ENCODE measurements around the gene DBP.

DBP gene

GRCh38 chr19:48607359-48607755, 29.8 kb downstream of the DBP start:
- no peak overlapping the region for H3K27ac ChIP-seq (ENCODE audit: low read depth, low read length)
- no peaks in the 10 kb centered on the region for H3K9me3 ChIP-seq (ENCODE audit: control insufficient read depth, insufficient read depth, low read length)
- H3K4me1 ChIP-seq (ENCODE audit: control insufficient read depth, insufficient read depth, low read length): no peaks in the 10 kb centered on the region
- no peaks in the 10 kb centered on the region for H3K27me3 ChIP-seq (ENCODE audit: control insufficient read depth, insufficient read depth, low read length)
- no peak overlapping the region for H3K4me3 ChIP-seq (ENCODE audit: low read depth, low read length)
- H3K36me3 ChIP-seq (ENCODE audit: control insufficient read depth, insufficient read depth, low read length): 0 out of 2 replicates have a peak, but pooled peaks cover 2% of the 10 kb centered on the region
- no peak overlapping the region for H3K9ac ChIP-seq (ENCODE audit: low read depth, low read length)

- Histone ChIP-seq H3K27me3 (ENCODE audit: control insufficient read depth, insufficient read depth, low read length) (no peaks in the 10 kb centered on the region), H3K36me3 (ENCODE audit: control insufficient read depth, insufficient read depth, low read length) (0 out of 2 replicates have a peak, but pooled peaks cover 2% of the 10 kb centered on the region), H3K9me3 (ENCODE audit: control insufficient read depth, insufficient read depth, low read length) (no peaks in the 10 kb centered on the region), H3K4me1 (ENCODE audit: control insufficient read depth, insufficient read depth, low read length) (no peaks in the 10 kb centered on the region), H3K27ac (ENCODE audit: low read depth, low read length) (no peak within 1 kb of the TSS), H3K9ac (ENCODE audit: low read depth, low read length) (no peak within 1 kb of the TSS), H3K4me3 (ENCODE audit: low read depth, low read length) (no peak within 1 kb of the TSS)
Measured at GRCh38 chr19:48606463-48607358, 30.5 kb downstream of the DBP start, which contains the start of gene SPACA4. SPACA4 (plus strand) TSS chr19:48606742; CDS start chr19:48606979, 237 bp downstream.

- H3K27ac ChIP-seq (ENCODE audit: low read depth, low read length): no peak overlapping the region
- no peak overlapping the region for H3K9ac ChIP-seq (ENCODE audit: low read depth, low read length)
- no peaks in the 10 kb centered on the region for H3K9me3 ChIP-seq (ENCODE audit: control insufficient read depth, insufficient read depth, low read length)
- H3K36me3 ChIP-seq (ENCODE audit: control insufficient read depth, insufficient read depth, low read length): 0 out of 2 replicates have a peak, but pooled peaks cover 2% of the 10 kb centered on the region
- no peaks in the 10 kb centered on the region for H3K27me3 ChIP-seq (ENCODE audit: control insufficient read depth, insufficient read depth, low read length)
- no peaks in the 10 kb centered on the region for H3K4me1 ChIP-seq (ENCODE audit: control insufficient read depth, insufficient read depth, low read length)
- no peak overlapping the region for H3K4me3 ChIP-seq (ENCODE audit: low read depth, low read length)
Measured at GRCh38 chr19:48603850-48604249, 33.3 kb downstream of the DBP start.

- Histone ChIP-seq H3K4me1 (ENCODE audit: control insufficient read depth, insufficient read depth, low read length) (no peaks in the 10 kb centered on the region), H3K27me3 (ENCODE audit: control insufficient read depth, insufficient read depth, low read length) (no peaks in the 10 kb centered on the region), H3K9ac (ENCODE audit: low read depth, low read length) (no peak overlapping the region), H3K9me3 (ENCODE audit: control insufficient read depth, insufficient read depth, low read length) (no peaks in the 10 kb centered on the region), H3K36me3 (ENCODE audit: control insufficient read depth, insufficient read depth, low read length) (0 out of 2 replicates have a peak, but pooled peaks cover 2% of the 10 kb centered on the region), H3K27ac (ENCODE audit: low read depth, low read length) (no peak overlapping the region), H3K4me3 (ENCODE audit: low read depth, low read length) (no peak overlapping the region)
Measured at GRCh38 chr19:48603449-48603848, 33.7 kb downstream of the DBP start.

DNA sequence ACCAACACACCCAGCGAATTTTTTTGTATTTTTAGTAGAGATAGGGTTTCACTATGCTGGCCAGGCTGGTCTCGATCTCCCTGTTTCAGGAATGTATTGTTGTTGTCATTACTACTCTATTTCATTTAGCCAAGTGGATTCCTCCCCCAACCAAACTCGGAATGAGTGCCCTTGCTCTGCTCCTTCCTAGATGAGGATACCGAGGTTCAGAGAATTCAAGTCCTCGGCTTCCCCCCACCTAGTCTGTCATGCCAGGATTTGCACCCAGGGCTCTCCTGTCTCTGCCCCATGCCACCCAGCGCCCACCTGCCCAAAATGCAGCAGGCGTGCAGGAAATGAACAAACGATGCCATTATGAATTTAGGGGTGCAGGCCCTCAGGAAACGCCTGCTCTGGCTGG, 34.2 kb downstream of the DBP start:
- Histone ChIP-seq H3K4me3 (ENCODE audit: low read depth, low read length) (no peak overlapping the region), H3K27ac (ENCODE audit: low read depth, low read length) (no peak overlapping the region), H3K9me3 (ENCODE audit: control insufficient read depth, insufficient read depth, low read length) (no peaks in the 10 kb centered on the region), H3K36me3 (ENCODE audit: control insufficient read depth, insufficient read depth, low read length) (0 out of 2 replicates have a peak, but pooled peaks cover 2% of the 10 kb centered on the region), H3K4me1 (ENCODE audit: control insufficient read depth, insufficient read depth, low read length) (no peaks in the 10 kb centered on the region), H3K9ac (ENCODE audit: low read depth, low read length) (no peak overlapping the region), H3K27me3 (ENCODE audit: control insufficient read depth, insufficient read depth, low read length) (no peaks in the 10 kb centered on the region)

DNA sequence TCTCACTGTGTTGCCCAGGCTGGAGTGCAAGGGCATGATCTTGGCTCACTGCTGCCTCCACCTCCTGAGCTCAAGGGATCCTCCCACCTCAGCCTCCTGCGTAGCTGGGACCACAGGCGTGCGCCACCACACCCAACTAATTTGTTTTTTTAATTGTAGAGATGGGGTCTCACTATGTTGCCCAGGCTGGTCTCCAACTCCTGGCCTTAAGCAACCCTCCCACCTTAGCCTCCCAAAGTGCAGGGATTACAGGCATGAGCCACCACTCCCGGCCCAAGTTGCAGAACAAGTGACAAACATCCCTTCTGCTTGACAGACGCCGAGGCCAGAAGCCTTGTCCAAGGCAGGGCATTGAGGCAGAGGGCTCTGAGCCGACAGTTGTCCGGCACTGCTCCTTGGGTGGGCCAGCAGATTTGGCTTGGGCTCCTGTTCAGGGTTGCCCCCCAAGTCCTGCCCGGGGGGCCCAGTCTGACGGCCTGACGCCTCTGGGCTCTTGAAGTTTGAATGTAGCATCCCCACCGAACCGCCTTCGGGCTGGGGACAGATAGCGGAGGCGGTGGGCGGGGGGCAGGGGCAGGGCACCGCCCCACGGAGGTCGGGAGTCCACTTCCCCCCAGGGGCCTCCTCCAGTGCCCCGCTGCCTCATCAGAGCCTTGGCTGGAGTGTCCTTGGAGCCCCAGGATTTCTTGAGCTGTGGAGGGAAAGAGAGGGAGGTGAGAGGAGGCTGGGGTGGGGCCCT, 36.3 kb downstream of the DBP start:
- Histone ChIP-seq H3K9ac (ENCODE audit: low read depth, low read length) (no peak overlapping the region), H3K4me1 (ENCODE audit: control insufficient read depth, insufficient read depth, low read length) (no peaks in the 10 kb centered on the region), H3K36me3 (ENCODE audit: control insufficient read depth, insufficient read depth, low read length) (no peaks in the 10 kb centered on the region), H3K9me3 (ENCODE audit: control insufficient read depth, insufficient read depth, low read length) (no peaks in the 10 kb centered on the region), H3K27ac (ENCODE audit: low read depth, low read length) (no peak overlapping the region), H3K27me3 (ENCODE audit: control insufficient read depth, insufficient read depth, low read length) (no peaks in the 10 kb centered on the region), H3K4me3 (ENCODE audit: low read depth, low read length) (no peak overlapping the region)

DNA sequence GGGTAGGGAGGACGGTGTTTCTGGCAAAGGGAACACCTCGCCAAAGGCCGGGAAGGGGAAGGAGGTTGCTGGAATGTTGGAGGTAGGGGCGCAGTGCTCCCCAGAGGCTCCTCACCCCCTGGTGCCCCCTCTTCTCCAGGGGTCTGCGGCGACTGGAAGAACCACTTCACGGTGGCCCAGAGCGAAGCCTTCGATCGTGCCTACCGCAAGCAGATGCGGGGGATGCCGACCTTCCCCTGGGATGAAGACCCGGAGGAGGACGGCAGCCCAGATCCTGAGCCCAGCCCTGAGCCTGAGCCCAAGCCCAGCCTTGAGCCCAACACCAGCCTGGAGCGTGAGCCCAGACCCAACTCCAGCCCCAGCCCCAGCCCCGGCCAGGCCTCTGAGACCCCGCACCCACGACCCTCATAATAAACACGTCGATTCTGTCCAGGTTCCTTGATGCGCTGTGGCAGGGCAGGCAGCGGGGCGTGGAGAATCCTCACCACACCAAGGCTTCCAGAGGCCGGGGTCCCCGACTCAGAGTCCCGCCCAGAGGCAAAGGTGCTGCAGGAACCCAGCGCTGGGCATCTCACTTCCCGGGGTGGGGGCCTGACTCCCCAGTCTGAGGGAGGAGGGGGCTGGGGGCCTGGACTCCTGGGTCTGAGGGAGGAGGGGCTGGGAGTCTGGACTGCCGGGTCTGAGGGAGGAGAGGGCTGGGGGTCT, 38.0 kb downstream of the DBP start:
- Histone ChIP-seq H3K27ac (ENCODE audit: low read depth, low read length) (no peak overlapping the region), H3K9ac (ENCODE audit: low read depth, low read length) (no peak overlapping the region), H3K4me3 (ENCODE audit: low read depth, low read length) (no peak overlapping the region), H3K36me3 (ENCODE audit: control insufficient read depth, insufficient read depth, low read length) (no peaks in the 10 kb centered on the region), H3K4me1 (ENCODE audit: control insufficient read depth, insufficient read depth, low read length) (no peaks in the 10 kb centered on the region), H3K9me3 (ENCODE audit: control insufficient read depth, insufficient read depth, low read length) (no peaks in the 10 kb centered on the region), H3K27me3 (ENCODE audit: control insufficient read depth, insufficient read depth, low read length) (no peaks in the 10 kb centered on the region)

- Histone ChIP-seq H3K27ac (ENCODE audit: low read depth, low read length) (no peak overlapping the region), H3K4me3 (ENCODE audit: low read depth, low read length) (no peak overlapping the region), H3K27me3 (ENCODE audit: control insufficient read depth, insufficient read depth, low read length) (no peaks in the 10 kb centered on the region), H3K36me3 (ENCODE audit: control insufficient read depth, insufficient read depth, low read length) (no peaks in the 10 kb centered on the region), H3K9me3 (ENCODE audit: control insufficient read depth, insufficient read depth, low read length) (no peaks in the 10 kb centered on the region), H3K9ac (ENCODE audit: low read depth, low read length) (no peak overlapping the region), H3K4me1 (ENCODE audit: control insufficient read depth, insufficient read depth, low read length) (no peaks in the 10 kb centered on the region)
Measured at GRCh38 chr19:48596679-48597465, 40.3 kb downstream of the DBP start.

- Histone ChIP-seq H3K9me3 (ENCODE audit: control insufficient read depth, insufficient read depth, low read length) (no peaks in the 10 kb centered on the region), H3K27me3 (ENCODE audit: control insufficient read depth, insufficient read depth, low read length) (no peaks in the 10 kb centered on the region), H3K4me1 (ENCODE audit: control insufficient read depth, insufficient read depth, low read length) (no peaks in the 10 kb centered on the region), H3K36me3 (ENCODE audit: control insufficient read depth, insufficient read depth, low read length) (no peaks in the 10 kb centered on the region), H3K27ac (ENCODE audit: low read depth, low read length) (no peak overlapping the region), H3K4me3 (ENCODE audit: low read depth, low read length) (no peak overlapping the region), H3K9ac (ENCODE audit: low read depth, low read length) (no peak overlapping the region)
Measured at GRCh38 chr19:48596237-48596636, 40.9 kb downstream of the DBP start.

GRCh38 chr19:48595833-48596232, 41.3 kb downstream of the DBP start:
- no peaks in the 10 kb centered on the region for H3K9me3 ChIP-seq (ENCODE audit: control insufficient read depth, insufficient read depth, low read length)
- H3K36me3 ChIP-seq (ENCODE audit: control insufficient read depth, insufficient read depth, low read length): no peaks in the 10 kb centered on the region
- no peaks in the 10 kb centered on the region for H3K27me3 ChIP-seq (ENCODE audit: control insufficient read depth, insufficient read depth, low read length)
- H3K27ac ChIP-seq (ENCODE audit: low read depth, low read length): no peak overlapping the region
- H3K9ac ChIP-seq (ENCODE audit: low read depth, low read length): no peak overlapping the region
- H3K4me1 ChIP-seq (ENCODE audit: control insufficient read depth, insufficient read depth, low read length): no peaks in the 10 kb centered on the region
- no peak overlapping the region for H3K4me3 ChIP-seq (ENCODE audit: low read depth, low read length)

Data from HUES48 (cell line).